HEK293 (cell line): ENCODE results near the gene FERMT3.
A peak's percentile ranks its signal among the peaks of the same experiment; 100 is the strongest.

ENCODE experiments used
- GLI2 ChIP-seq: fragments of 450-650 bp; formaldehyde crosslinking; IDR thresholded peaks from 2 replicates; pipeline ENCODE4; 2017; ENCODE audit warnings: missing biosample characterization, missing genetic modification characterization, low read depth, borderline replicate concordance
- HOXC10 ChIP-seq: sonication (generic); formaldehyde crosslinking; IDR thresholded peaks from 2 replicates; pipeline ENCODE4 v1.8.1; 2023; ENCODE audit warnings: mild to moderate bottlenecking, missing genetic modification reagents
- HOXD13 ChIP-seq: sonication (generic); formaldehyde crosslinking; IDR thresholded peaks from 2 replicates; pipeline ENCODE4 v1.8.0; 2022; ENCODE audit warnings: missing genetic modification reagents, borderline replicate concordance
- IKZF3 ChIP-seq: fragments of 450-650 bp; IDR thresholded peaks from 2 replicates; pipeline ENCODE4 v1.5.0; 2018; ENCODE audit warnings: missing biosample characterization, mild to moderate bottlenecking, missing genetic modification characterization, moderate library complexity
- INSM2 ChIP-seq: fragments of 450-650 bp; formaldehyde crosslinking; IDR thresholded peaks from 2 replicates; pipeline ENCODE4 v1.5.1; 2016; ENCODE audit warnings: missing biosample characterization, missing genetic modification characterization
- SCRT2 ChIP-seq: fragments of 450-650 bp; formaldehyde crosslinking; IDR thresholded peaks from 2 replicates; pipeline ENCODE4 v1.5.1; 2016; ENCODE audit warnings: missing biosample characterization, missing genetic modification characterization
- SP2 ChIP-seq: fragments of 450-650 bp; formaldehyde crosslinking; IDR thresholded peaks from 2 replicates; pipeline ENCODE4 v1.5.1; 2016; ENCODE audit warnings: missing biosample characterization, missing genetic modification characterization
- TCF7L2 ChIP-seq: IDR thresholded peaks from 2 replicates; pipeline ENCODE4 v1.6.1; 2011; ENCODE audit warnings: low read depth, mild to moderate bottlenecking, inconsistent platforms, low read length, moderate library complexity, borderline replicate concordance
- ZBTB20 ChIP-seq: fragments of 450-650 bp; formaldehyde crosslinking; IDR thresholded peaks from 2 replicates; pipeline ENCODE4 v1.5.1; 2016; ENCODE audit warnings: missing biosample characterization, missing genetic modification characterization
- ZBTB26 ChIP-seq: fragments of 450-650 bp; formaldehyde crosslinking; optimal IDR thresholded peaks from 2 replicates; pipeline ENCODE3; 2016; ENCODE audit warnings: missing biosample characterization, mild to moderate bottlenecking, missing genetic modification characterization
- ZBTB8A ChIP-seq: fragments of 450-650 bp; formaldehyde crosslinking; IDR thresholded peaks from 2 replicates; pipeline ENCODE4 v1.5.1; 2016; ENCODE audit warnings: missing biosample characterization, missing genetic modification characterization
- ZFP3 ChIP-seq: fragments of 450-650 bp; formaldehyde crosslinking; IDR thresholded peaks from 2 replicates; pipeline ENCODE4 v1.5.1; 2016; ENCODE audit warnings: low read depth, missing biosample characterization, missing genetic modification characterization
- ZNF146 ChIP-seq: fragments of 450-650 bp; formaldehyde crosslinking; IDR thresholded peaks from 2 replicates; pipeline ENCODE4 v1.5.1; 2016; ENCODE audit warnings: missing biosample characterization, missing genetic modification characterization
- ZNF19 ChIP-seq: fragments of 450-650 bp; formaldehyde crosslinking; IDR thresholded peaks from 2 replicates; pipeline ENCODE4; 2016; ENCODE audit warnings: missing biosample characterization, missing genetic modification characterization, low read depth
- ZNF335 ChIP-seq: fragments of 450-650 bp; formaldehyde crosslinking; conservative IDR thresholded peaks from 2 replicates; pipeline ENCODE4 v1.5.1; 2016; ENCODE audit warnings: missing biosample characterization, missing genetic modification characterization
- ZNF488 ChIP-seq: fragments of 450-650 bp; formaldehyde crosslinking; IDR thresholded peaks from 2 replicates; pipeline ENCODE4 v1.5.1; 2016; ENCODE audit warnings: missing biosample characterization, missing genetic modification characterization
- ZNF560 ChIP-seq: fragments of 450-650 bp; formaldehyde crosslinking; IDR thresholded peaks from 2 replicates; pipeline ENCODE4 v1.5.1; 2017; ENCODE audit warnings: missing biosample characterization, missing genetic modification characterization, borderline replicate concordance
- ZNF571 ChIP-seq: fragments of 450-650 bp; formaldehyde crosslinking; IDR thresholded peaks from 2 replicates; pipeline ENCODE4 v1.5.0; 2017; ENCODE audit warnings: missing biosample characterization, missing genetic modification characterization
- ZNF623 ChIP-seq: fragments of 450-650 bp; formaldehyde crosslinking; IDR thresholded peaks from 2 replicates; pipeline ENCODE4 v1.5.1; 2016; ENCODE audit warnings: missing biosample characterization, missing genetic modification characterization
- ZNF626 ChIP-seq: fragments of 450-650 bp; sonication (Bioruptor Pico); formaldehyde crosslinking; IDR thresholded peaks from 2 replicates; pipeline ENCODE4 v1.5.1; 2018; ENCODE audit warnings: missing biosample characterization, missing genetic modification characterization, inconsistent platforms
- ZNF777 ChIP-seq: fragments of 450-650 bp; formaldehyde crosslinking; IDR thresholded peaks from 2 replicates; pipeline ENCODE4 v1.5.1; 2017; ENCODE audit warnings: missing biosample characterization, missing genetic modification characterization, borderline replicate concordance
- ZSCAN30 ChIP-seq: fragments of 450-650 bp; IDR thresholded peaks from 2 replicates; pipeline ENCODE4 v1.5.1; 2018; ENCODE audit warnings: missing biosample characterization, mild to moderate bottlenecking, missing genetic modification characterization, moderate library complexity
- ZSCAN4 ChIP-seq: fragments of 450-650 bp; formaldehyde crosslinking; IDR thresholded peaks from 2 replicates; pipeline ENCODE4 v1.5.1; 2017; ENCODE audit warnings: missing biosample characterization, missing genetic modification characterization
- TF ChIP-seq, protein P1 (sequence below): fragments of 450-650 bp; formaldehyde crosslinking; IDR thresholded peaks from 2 replicates; pipeline ENCODE4 v1.5.0; 2017; ENCODE audit warnings: missing biosample characterization, missing genetic modification characterization, borderline replicate concordance
- TF ChIP-seq, protein P2 (sequence below): fragments of 450-650 bp; formaldehyde crosslinking; IDR thresholded peaks from 2 replicates; pipeline ENCODE4 v1.5.1; 2017; ENCODE audit warnings: missing biosample characterization, mild to moderate bottlenecking, missing genetic modification characterization, moderate library complexity
- TF ChIP-seq, protein P3 (sequence below): fragments of 450-650 bp; formaldehyde crosslinking; IDR thresholded peaks from 2 replicates; pipeline ENCODE4 v1.5.1; 2016; ENCODE audit warnings: missing biosample characterization, missing genetic modification characterization
- TF ChIP-seq, protein P4 (sequence below): fragments of 450-650 bp; formaldehyde crosslinking; IDR thresholded peaks from 2 replicates; pipeline ENCODE4 v1.5.1; 2016; ENCODE audit warnings: missing biosample characterization, missing genetic modification characterization

FERMT3 gene

GRCh38 chr11:64268025-64268892 lies 61.7 kb downstream of the FERMT3 start (continued):
- TF ChIP-seq ZNF488 (tag by site-specific recombination), result no peak
- no peak for TF ChIP-seq HOXD13 (CRISPR knock-in tag)
- TF ChIP-seq ZNF335 (tag by site-specific recombination), result 0 out of 2 replicates have a peak, but pooled peaks have one; percentile 7
- no peak for TF ChIP-seq TCF7L2
- no peak for TF ChIP-seq SCRT2 (tag by site-specific recombination)
- TF ChIP-seq, protein P1, sequence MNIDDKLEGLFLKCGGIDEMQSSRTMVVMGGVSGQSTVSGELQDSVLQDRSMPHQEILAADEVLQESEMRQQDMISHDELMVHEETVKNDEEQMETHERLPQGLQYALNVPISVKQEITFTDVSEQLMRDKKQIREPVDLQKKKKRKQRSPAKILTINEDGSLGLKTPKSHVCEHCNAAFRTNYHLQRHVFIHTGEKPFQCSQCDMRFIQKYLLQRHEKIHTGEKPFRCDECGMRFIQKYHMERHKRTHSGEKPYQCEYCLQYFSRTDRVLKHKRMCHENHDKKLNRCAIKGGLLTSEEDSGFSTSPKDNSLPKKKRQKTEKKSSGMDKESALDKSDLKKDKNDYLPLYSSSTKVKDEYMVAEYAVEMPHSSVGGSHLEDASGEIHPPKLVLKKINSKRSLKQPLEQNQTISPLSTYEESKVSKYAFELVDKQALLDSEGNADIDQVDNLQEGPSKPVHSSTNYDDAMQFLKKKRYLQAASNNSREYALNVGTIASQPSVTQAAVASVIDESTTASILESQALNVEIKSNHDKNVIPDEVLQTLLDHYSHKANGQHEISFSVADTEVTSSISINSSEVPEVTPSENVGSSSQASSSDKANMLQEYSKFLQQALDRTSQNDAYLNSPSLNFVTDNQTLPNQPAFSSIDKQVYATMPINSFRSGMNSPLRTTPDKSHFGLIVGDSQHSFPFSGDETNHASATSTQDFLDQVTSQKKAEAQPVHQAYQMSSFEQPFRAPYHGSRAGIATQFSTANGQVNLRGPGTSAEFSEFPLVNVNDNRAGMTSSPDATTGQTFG (tag by site-specific recombination), result no peak
- TF ChIP-seq, protein P2, sequence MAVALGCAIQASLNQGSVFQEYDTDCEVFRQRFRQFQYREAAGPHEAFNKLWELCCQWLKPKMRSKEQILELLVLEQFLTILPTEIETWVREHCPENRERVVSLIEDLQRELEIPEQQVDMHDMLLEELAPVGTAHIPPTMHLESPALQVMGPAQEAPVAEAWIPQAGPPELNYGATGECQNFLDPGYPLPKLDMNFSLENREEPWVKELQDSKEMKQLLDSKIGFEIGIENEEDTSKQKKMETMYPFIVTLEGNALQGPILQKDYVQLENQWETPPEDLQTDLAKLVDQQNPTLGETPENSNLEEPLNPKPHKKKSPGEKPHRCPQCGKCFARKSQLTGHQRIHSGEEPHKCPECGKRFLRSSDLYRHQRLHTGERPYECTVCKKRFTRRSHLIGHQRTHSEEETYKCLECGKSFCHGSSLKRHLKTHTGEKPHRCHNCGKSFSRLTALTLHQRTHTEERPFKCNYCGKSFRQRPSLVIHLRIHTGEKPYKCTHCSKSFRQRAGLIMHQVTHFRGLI (tag by site-specific recombination), result 0 out of 2 replicates have a peak, but pooled peaks have one; percentile 40
- no peak for TF ChIP-seq ZNF571 (tag by site-specific recombination)
- no peak for TF ChIP-seq ZSCAN4 (tag by site-specific recombination)
- TF ChIP-seq ZBTB20 (tag by site-specific recombination), result no peak
- TF ChIP-seq, protein P3, sequence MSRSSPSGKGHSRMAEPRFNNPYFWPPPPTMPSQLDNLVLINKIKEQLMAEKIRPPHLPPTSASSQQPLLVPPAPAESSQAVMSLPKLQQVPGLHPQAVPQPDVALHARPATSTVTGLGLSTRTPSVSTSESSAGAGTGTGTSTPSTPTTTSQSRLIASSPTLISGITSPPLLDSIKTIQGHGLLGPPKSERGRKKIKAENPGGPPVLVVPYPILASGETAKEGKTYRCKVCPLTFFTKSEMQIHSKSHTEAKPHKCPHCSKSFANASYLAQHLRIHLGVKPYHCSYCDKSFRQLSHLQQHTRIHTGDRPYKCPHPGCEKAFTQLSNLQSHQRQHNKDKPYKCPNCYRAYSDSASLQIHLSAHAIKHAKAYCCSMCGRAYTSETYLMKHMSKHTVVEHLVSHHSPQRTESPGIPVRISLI (tag by site-specific recombination), result no peak
- TF ChIP-seq ZSCAN30, result 0 out of 2 replicates have a peak, but pooled peaks have one; percentile 24
- TF ChIP-seq GLI2 (tag by site-specific recombination), result no peak
- no peak for TF ChIP-seq ZBTB26
- TF ChIP-seq, protein P4, sequence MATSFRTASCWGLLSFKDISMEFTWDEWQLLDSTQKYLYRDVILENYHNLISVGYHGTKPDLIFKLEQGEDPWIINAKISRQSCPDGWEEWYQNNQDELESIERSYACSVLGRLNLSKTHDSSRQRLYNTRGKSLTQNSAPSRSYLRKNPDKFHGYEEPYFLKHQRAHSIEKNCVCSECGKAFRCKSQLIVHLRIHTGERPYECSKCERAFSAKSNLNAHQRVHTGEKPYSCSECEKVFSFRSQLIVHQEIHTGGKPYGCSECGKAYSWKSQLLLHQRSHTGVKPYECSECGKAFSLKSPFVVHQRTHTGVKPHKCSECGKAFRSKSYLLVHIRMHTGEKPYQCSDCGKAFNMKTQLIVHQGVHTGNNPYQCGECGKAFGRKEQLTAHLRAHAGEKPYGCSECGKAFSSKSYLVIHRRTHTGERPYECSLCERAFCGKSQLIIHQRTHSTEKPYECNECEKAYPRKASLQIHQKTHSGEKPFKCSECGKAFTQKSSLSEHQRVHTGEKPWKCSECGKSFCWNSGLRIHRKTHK (tag by site-specific recombination), result no peak
- no peak for TF ChIP-seq INSM2 (tag by site-specific recombination)
- TF ChIP-seq ZNF626 (tag by site-specific recombination), result no peak
- TF ChIP-seq ZFP3 (tag by site-specific recombination), result no peak
- no peak for TF ChIP-seq ZNF146 (tag by site-specific recombination)
- peak; percentile 53; the same call in 1 of the 2 replicates for TF ChIP-seq IKZF3 (tag by site-specific recombination)
- TF ChIP-seq ZNF19 (tag by site-specific recombination), result no peak
- TF ChIP-seq ZNF623 (tag by site-specific recombination), result no peak
- peak; percentile 66 for TF ChIP-seq SP2 (tag by site-specific recombination)
- no peak for TF ChIP-seq ZNF777 (tag by site-specific recombination)
- no peak for TF ChIP-seq ZBTB8A (tag by site-specific recombination)
- TF ChIP-seq HOXC10 (CRISPR knock-in tag), result no peak
- TF ChIP-seq ZNF560, result no peak
